Femur (tissue), 1 donor: ENCODE measurements around the gene SPINK2.

Experiments used
- DNase-seq: peaks from one replicate; pipeline ENCODE4 v3.0.0-alpha.2; 2017

The SPINK2 gene

DNA sequence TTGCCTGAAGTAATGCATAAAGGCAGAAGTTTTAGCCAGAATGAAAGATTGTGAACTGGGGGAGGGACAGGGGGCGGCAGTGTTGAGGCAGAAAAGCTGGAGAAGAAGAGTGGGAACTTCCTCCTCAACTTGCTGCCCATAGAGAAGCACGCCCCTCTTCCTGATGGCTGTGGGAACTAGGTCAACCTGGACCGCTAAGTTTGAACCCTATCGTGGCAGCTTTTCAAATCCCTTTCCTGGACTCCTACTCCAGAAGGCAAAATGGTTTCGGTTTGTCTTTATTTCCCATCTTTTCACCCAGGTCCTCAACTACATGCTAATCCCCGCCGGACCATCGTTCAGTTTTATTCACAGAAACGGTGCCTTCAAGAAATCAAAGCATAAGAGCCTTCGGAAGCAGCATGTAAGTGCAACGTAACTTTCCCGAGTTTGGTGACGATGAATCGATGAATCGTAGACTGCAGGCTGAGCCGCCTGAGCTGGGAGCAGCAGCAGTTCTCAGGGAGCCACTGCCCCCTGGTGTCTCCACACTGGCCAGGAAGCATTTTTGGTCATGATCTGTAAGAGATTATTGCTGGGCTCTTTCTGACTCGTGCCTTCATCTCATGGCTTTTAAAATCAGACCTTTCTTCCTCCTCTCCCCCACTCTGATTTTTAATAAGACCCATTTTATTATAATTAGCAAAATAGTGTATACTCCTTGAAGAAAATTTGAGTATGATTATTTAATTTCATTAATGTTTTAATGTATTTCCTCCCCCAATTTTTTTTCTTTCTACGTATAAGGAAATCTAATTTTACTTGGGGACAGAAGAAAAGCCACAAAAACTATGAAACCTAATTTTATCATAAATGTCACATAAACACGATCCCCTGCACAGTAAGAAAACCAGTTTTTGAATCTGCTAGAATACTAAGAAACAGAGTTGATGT lies 21.4 kb downstream of the SPINK2 start:
- DNase-seq, result peak; percentile 93

DNA sequence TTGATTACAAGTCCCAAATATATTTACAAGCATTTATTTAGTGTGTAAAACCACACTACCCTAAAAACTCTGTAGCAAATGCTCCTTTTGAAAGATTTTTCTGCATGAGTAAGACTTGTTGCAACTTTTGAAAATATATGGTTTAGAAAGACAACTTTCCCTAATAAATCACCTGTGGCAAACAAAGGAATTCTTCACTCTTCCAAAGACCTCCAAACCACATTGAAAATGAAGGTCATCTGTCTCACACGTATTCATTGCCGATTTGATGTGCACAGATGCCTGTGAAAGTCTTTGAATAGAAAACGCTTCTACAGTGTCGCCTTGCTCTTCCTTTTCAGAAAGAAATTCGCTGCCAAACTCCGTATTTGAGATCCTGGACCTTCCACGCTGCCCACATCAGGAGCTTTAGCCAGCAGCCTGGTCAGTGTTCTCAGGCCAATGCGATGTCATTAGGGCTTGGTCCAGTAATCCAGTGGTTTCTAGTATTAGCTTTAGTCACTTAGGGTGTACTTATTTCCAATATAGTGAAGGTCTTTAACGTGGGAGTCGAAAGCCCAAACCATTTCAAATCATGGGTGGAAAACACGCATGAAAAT lies 22.2 kb downstream of the SPINK2 start:
- DNase-seq, result peak; percentile 26

DNA sequence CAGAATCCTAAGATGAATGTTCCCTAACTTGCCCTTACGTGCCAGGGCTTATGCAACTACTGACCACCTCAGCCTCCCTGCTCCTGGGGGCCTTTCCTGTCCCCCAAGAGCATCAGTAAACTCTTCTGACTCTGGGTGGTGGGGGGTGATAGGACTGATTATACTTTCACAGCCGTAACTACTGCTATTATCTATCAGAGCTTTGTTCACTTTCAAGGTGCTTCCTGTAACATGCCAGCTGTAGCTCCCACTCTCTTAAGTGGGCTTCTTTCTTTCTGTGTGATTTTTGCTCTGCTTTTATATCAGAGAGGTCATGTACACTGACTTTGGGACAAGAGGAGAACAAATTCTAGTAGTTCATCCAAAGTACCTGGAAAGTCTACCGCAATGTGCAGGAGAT lies 25.3 kb downstream of the SPINK2 start:
- no peak for DNase-seq

DNA sequence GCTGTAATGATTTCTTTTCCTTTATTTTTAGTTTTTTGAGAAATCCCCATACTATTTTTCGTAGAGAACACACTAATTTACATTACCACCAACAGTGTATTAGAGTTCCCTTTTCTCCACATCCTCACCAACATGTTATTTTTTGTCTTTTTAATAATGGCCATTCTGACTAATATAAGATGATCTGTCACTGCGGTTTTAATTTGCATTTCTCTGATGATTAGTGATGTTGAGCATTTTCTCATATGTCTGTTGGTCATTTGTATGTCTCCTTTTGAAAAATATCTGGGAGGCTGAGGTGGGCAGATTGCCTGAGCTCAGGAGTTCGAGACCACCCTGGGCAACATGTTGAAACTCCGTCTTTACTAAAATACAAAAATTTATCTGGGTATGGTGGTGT lies 30.2 kb downstream of the SPINK2 start:
- no peak for DNase-seq

DNA sequence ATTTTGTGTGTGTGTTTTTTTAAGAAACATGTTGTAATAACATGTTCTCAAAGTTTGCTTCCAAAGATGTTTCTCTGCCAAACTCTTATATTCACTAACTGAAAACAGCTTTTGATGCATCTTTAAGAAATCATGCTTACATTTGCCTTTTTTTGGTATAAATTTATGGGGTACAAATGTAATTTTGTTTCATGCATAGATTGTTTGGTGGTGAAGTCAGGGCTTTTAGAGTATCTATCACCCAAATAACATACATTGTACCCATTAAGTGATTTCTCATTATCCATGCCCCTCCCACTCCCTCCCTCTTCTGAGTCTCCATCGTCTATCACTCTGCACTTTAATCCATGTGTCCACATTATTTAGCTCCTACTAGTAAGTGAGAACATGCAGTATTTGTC lies 30.8 kb downstream of the SPINK2 start:
- no peak for DNase-seq

DNA sequence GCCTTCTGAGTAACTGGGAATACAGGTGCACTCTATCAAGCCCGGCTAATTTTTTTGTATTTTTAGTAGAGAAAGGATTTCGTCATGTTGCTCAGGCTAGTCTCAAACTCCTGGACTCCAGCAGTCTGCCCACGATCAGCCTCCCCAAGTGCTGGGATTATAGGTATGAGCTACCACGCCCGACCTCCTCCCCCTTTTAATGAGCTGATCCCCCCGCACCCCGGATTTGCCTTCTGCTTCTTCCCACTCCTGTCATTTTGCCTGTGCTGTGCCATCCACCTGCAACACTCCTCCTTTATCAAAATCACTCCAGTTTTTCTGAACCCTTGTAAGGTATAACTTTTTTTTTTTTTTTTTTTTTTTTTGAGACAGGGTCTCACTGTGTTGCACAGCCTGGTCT lies 33.4 kb downstream of the SPINK2 start:
- no peak for DNase-seq

DNA sequence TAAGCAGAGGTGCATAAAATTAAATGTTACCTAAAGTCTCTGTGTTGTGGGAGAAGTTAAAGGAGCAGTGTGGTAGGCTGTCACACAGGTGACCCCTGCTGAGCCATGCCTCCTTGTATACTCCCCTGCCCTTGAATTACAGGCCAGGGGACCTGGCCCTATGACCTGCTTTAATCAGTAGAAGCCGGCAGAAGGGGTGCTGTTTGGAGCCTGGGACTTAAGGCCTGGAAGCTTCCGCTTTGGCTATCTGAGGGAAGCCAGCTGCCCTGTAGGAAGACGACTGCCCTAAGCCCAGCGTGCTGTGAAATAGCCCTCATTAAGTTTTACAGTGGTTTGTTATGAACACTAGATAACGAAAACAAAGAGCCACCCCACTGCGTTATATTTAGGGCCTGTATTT lies 34.1 kb downstream of the SPINK2 start:
- DNase-seq, result no peak

DNA sequence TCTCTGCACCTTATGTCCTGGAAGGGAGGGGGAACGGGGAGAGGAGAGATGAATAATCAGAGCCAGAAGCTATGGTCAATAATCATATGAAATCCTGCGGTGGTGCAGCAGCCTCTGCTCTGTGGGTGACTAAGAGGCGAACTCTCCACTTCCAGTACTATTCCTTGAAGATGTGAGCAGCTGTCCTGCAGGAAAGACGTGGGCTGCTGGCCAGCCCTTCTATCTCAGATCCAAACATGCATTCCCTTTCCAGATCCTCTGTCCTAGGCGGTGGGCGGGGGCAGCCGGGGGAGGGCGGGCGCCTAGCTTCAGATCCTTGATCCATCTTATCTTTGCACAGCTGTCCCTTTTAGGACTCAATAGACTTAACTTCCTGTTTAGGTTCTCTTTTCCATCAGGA lies 34.5 kb downstream of the SPINK2 start:
- peak; percentile 84 for DNase-seq

DNA sequence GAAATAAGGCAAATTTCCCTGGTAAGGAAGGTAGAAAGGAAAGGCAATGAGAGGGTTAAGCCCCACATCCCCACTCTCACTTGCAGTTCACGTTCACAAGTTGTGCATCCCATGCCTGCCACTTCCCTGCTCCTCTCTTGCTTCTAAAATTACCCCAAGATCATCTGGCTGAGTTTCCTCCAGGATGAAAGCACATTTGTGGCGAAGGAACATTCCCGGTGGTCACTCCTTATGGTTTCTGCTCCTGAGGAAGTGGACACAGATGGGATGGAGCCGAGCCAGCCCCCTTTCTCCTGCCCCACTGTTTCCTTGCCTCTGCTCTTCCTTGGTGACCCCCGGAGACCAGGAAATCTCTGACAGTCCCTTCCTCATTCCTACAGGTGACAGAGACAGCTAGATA lies 37.5 kb downstream of the SPINK2 start:
- peak; percentile 29 for DNase-seq

DNA sequence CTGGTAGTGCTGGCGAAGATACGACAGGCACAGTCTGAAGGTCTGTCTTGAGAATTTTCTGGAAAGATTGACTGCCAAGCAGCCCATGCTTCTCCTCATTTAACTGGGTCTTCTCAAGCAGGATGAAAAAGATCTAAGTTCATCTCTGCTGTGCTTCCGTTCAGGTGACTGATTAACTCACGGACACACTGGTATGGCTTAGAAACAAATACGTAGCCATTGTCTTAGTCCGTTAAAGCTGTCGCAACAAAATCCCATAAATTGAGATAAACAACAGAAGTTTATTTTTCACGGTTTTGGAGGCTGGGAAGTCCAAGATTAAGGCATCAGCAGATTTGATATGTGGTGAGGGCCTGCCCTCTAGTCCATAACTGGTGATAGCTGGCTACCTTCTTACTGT lies 39.5 kb downstream of the SPINK2 start:
- DNase-seq, result no peak

DNA sequence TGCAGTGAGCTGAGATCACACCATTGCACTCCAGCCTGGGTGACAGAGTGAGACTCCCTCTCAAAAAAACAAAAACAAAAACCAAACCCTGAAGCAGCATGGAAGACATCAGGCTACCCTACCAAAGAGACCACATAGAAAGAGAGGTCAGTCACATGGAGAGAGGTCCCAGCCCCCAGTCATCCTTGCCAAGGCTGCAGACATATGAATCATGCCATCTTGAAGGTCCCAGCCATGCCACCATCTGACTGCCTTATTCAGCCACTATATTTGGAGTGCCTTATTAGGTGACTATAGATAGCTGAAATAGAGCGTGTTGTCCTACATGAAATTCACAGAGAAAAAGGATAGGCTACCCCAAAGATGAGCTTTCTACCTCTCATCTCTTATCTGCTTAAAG lies 48.2 kb downstream of the SPINK2 start:
- no peak for DNase-seq

DNA sequence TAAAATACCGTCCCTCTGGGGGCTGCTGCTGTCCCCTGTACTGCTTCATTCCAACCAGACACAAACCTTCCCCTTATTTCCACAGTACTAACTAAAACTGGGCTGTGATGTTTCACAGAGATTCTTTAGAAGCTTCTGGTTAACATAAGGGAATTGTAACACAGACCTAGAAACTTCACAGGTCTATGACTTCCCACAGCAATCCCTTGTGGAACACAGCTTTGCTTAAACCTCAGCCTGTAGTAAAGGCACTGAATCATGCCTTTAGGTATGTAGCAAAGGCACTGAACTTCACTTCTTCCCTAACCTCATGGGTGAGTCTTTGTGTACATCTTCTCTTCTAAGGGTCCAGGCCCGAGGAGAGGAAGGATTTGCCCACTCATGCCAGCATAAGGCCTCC lies 49.4 kb downstream of the SPINK2 start:
- no peak for DNase-seq

DNA sequence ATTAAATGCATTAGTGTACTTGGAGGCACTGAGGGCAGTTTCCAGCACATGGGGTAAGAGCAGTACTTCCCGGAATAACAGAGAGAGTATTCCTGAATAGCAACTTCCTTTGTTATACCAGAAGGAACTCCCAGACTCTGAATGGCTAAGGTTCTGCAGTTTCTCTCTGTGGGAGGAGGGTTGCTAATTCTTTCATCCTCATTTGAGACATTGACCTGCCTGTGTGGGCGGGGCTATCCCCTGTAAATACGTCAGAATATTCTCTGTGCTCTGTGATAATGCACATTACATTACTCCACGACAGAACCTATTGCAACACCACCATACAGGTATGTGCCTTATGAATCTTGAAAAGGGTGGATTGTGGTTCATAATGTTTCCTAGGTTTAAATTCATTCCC lies 52.7 kb downstream of the SPINK2 start:
- no peak for DNase-seq

DNA sequence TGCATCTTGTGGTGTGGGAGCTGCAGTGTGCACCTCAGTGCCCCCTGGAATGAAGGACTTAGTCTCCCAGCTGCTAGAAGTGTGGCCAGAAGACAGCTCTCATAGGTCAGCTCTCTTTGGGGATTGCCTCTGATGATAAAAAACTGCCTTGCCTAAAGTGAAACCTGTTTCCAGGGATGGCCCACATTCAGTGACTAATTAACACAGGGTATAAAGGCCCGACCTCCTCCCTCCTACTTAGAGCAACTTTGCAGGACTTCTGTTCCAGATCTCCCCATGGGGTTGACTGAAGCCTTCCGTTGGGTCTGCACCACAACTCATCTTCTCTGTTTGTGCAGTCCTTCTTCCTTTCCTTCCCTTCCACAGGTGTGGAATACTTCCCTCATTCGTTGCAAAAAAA lies 53.2 kb downstream of the SPINK2 start:
- DNase-seq, result no peak

DNA sequence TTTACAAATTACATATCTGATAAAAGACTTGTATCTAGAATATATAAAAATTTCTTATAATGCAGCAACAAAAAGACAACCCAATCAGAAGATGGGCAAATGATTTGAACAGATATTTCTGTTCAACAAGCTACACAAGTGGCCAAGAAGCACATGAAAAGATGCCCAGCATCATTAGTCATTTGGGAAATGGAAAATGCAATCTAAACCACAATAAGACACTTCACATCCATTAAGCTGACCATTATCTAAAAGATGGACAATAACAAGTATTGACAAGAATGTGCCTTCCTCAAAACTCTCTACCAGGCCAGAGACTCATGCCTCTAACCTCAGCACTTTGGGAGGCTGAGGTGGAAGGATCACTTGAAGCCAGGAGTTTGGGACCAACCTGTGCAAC lies 53.9 kb downstream of the SPINK2 start:
- no peak for DNase-seq

DNA sequence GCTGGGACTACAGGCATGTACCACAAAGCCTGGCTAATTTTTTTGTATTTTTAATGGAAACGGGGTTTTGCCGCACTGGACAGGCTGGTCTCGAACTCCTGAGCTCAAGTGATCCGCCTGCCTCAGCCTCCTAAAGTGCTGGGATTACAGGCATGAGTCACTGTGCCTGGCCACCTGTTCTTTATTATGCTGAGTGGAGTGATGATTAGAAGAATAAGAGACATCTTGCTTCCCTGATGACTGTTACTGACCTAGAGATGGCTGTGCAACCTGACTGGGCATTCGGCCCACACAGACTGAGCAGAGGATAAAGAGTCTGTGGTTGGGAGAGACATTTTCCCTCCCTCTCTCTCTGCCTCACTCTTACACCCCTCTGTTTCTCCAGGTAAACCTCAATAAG lies 56.7 kb downstream of the SPINK2 start:
- DNase-seq, result no peak

DNA sequence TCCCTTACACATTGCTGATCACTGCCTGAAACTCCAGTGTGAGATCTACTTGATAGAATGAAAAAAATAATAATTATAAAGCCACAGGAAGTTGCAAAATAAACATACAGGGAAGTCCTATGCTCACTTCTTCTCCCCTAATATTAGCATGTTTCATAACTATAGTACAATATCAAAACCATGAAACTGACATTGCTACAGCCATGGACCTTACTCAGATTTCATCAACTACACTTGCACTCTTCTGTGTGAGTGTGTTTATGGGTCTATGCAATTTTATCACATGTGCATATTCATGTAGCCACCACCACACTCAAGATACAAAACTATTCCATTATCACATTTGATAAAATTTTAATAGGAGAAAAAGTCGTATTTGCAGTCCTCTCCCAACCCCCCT lies 57.3 kb downstream of the SPINK2 start:
- DNase-seq, result no peak

DNA sequence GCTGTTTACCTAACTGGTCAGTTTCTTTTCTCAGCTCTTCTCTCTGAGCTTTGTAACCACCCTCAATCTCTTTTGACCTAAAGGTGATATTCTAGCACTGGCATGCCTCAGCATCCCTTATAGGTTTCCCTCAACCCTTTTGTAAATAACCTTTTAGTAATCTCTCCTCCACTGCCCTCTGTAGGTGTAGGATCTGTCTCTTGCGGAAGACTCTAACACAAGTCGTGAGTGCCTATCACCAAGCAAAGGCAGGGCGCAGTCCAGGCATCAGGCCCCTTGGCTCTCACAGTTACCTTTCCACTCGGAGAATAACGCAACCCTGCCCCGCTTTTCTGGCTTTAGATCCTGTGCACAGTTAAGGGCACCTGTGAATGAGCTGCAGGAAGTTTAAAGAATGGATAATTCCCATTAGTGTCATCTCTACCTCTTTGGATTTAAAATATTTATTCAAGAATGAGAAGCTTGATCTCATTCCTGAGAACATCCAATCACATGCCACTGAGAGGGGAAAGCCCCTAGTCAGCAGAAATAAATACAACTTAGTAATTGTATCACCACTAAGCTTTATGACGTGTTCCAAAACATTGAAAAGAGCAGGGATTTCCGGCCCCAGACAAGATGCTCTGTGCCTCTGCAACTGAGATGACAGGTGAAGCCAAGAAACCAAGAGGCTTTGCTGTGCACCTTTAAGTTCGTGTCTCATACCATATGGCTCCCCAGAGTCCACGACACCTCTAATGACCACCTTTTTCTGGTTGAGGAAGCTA lies 58.8 kb downstream of the SPINK2 start:
- no peak for DNase-seq

DNA sequence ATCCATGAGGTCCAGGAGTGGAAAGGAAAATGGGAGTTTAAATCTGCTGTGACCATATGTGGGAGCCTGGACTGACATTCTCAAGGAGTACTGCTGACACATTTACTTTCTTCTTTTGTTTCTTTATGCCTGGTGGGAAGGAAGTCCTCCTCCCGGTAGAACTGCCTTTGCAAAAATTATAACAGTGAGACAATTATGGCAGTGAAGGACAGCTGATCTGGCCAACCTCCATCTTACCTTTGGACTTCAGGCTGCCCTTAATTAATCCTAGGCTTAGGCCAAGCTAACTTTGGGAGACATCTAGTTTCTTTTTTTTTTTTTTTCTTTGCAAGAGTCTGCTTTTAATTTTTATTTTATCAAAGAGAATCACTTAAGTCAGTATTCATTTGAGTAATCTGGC lies 61.3 kb downstream of the SPINK2 start:
- DNase-seq, result no peak
